NCI-H146 treated with DMSO at 0.1 percent for 48 hours (cell line): ENCODE measurements around the gene ADAMTS16.
"Not testable (repeated sequence)": the region's sequence is repeated elsewhere in the genome, so short reads cannot be mapped to it uniquely, and the experiment has no call there.

ENCODE experiments used
- DNase-seq: peaks from one replicate; lab custom pipeline; 2025; ENCODE audit not compliant: unreplicated experiment; lab: John Stamatoyannopoulos, UW

The ADAMTS16 gene

GRCh38 chr5:5139777-5140478 lies at the start of gene ADAMTS16:
Gene ADAMTS16, plus strand, starts transcription at chr5:5140330. Its CDS starts 138 bp downstream, at chr5:5140468.
- DNase-seq, result no peak

GRCh38 chr5:5092149-5092548 lies 48.0 kb upstream of the ADAMTS16 start:
- DNase-seq, result no peak

GRCh38 chr5:5100635-5101034 lies 39.5 kb upstream of the ADAMTS16 start:
- no peak for DNase-seq

GRCh38 chr5:5101676-5102075 lies 38.5 kb upstream of the ADAMTS16 start:
- no peak for DNase-seq

GRCh38 chr5:5103245-5103644 lies 36.9 kb upstream of the ADAMTS16 start:
- DNase-seq, result no peak

GRCh38 chr5:5104550-5104949 lies 35.6 kb upstream of the ADAMTS16 start:
- DNase-seq, result no peak

GRCh38 chr5:5105531-5105930 lies 34.6 kb upstream of the ADAMTS16 start:
- no peak for DNase-seq

GRCh38 chr5:5116956-5117355 lies 23.2 kb upstream of the ADAMTS16 start:
- DNase-seq, result no peak

GRCh38 chr5:5122776-5123175 lies 17.4 kb upstream of the ADAMTS16 start:
- DNase-seq, result no peak

- no peak for DNase-seq
Measured at GRCh38 chr5:5124231-5124630, 15.9 kb upstream of the ADAMTS16 start.

GRCh38 chr5:5126444-5126843 lies 13.7 kb upstream of the ADAMTS16 start:
- no peak for DNase-seq

GRCh38 chr5:5128766-5129165 lies 11.4 kb upstream of the ADAMTS16 start:
- DNase-seq, result no peak

- no peak for DNase-seq
Measured at GRCh38 chr5:5132234-5132633, 7.9 kb upstream of the ADAMTS16 start.

- DNase-seq, result no peak
Measured at GRCh38 chr5:5132693-5133295, 7.3 kb upstream of the ADAMTS16 start.

- DNase-seq, result no peak
Measured at GRCh38 chr5:5134107-5134506, 6.0 kb upstream of the ADAMTS16 start.

- DNase-seq, result no peak
Measured at GRCh38 chr5:5135957-5136676, 4.0 kb upstream of the ADAMTS16 start.

- DNase-seq, result not testable (repeated sequence)
Measured at GRCh38 chr5:5137851-5138250, 2.3 kb upstream of the ADAMTS16 start.

- DNase-seq, result no peak
Measured at GRCh38 chr5:5139336-5139776, 774 bp upstream of the ADAMTS16 start.

GRCh38 chr5:5140479-5141338 lies 579 bp downstream of the ADAMTS16 start:
- DNase-seq, result no peak

GRCh38 chr5:5141339-5141599 lies 1.1 kb downstream of the ADAMTS16 start:
- DNase-seq, result no peak
